BLaER1 treated with 17β-estradiol and CSF1 and Interleukin-3, amounts not matched to agents 10 nM and 100 nM (cell line): ENCODE measurements around the gene RLN3.

ENCODE experiments used
- H3K27ac ChIP-seq, 11 experiments: shearing (Covaris generic); formaldehyde crosslinking; 2 replicates each; pipeline ENCODE4 v1.8.1; 2022
- H3K27me3 ChIP-seq, 11 experiments: shearing (Covaris generic); formaldehyde crosslinking; 2 replicates each; pipeline ENCODE4 v1.8.1; 2022
- H3K36me3 ChIP-seq, 11 experiments: shearing (Covaris generic); formaldehyde crosslinking; 2 replicates each; pipeline ENCODE4 v1.8.1; 2022
- H3K4me1 ChIP-seq, 10 experiments: shearing (Covaris generic); formaldehyde crosslinking; 2 replicates each; pipeline ENCODE4 v1.8.1; 2022
- H3K4me2 ChIP-seq, 11 experiments: shearing (Covaris generic); formaldehyde crosslinking; 2 replicates each; pipeline ENCODE4 v1.8.1; 2022
- H3K4me3 ChIP-seq, 10 experiments: shearing (Covaris generic); formaldehyde crosslinking; 2 replicates each; pipeline ENCODE4 v1.8.1; 2022
- H3K9ac ChIP-seq, 11 experiments: shearing (Covaris generic); formaldehyde crosslinking; 2 replicates each; pipeline ENCODE4 v1.8.1; 2022
- H3K9me3 ChIP-seq, 11 experiments: shearing (Covaris generic); formaldehyde crosslinking; replicated peaks in 1 of 11; 2 replicates each; pipeline ENCODE4 v1.8.1; 2022
- H4K20me1 ChIP-seq, 11 experiments: shearing (Covaris generic); formaldehyde crosslinking; 2 replicates each; pipeline ENCODE4 v1.8.1; 2022
- Cebpa-rat ChIP-seq, 11 experiments: shearing (Covaris generic); IDR thresholded peaks; 2 replicates each; pipeline ENCODE4 v1.8.1; 2022

Gene RLN3

GRCh38 chr19:13981988-13982501 lies 45.9 kb upstream of the RLN3 start:
- Histone ChIP-seq H4K20me1 (no peaks in the 10 kb centered on the region), H3K27me3 (peaks cover 12 to 28% (median 21%) of the 10 kb centered on the region in 11 experiments; a peak in 21 of 22 replicates), H3K4me2 (peak overlapping the region; percentile 88 to 99 (median 92)), H3K9me3 (no peaks in the 10 kb centered on the region), H3K36me3 (peaks cover 0 to 25% (median 11%) of the 10 kb centered on the region in 11 experiments; a peak in 12 of 22 replicates), H3K4me3 (peak overlapping the region in 2 of 10 experiments; percentile 6 to 14; a peak in 1 of 20 replicates), H3K4me1 (peaks cover 82 to 91% (median 89%) of the 10 kb centered on the region in 10 experiments), H3K27ac (peak overlapping the region in 10 of 11 experiments; percentile 9 to 71 (median 58); a peak in 18 of 22 replicates), H3K9ac (peak overlapping the region in 10 of 11 experiments; percentile 29 to 62 (median 50); a peak in 13 of 22 replicates)
- TF ChIP-seq Cebpa-rat (IDR thresholded peaks at IDR 0.05) = no peak

GRCh38 chr19:13982773-13983172 lies 45.2 kb upstream of the RLN3 start:
- Histone ChIP-seq H3K27ac (peak overlapping the region in 1 of 11 experiments; percentile 34; a peak in 3 of 22 replicates), H3K27me3 (peaks cover 12 to 28% (median 21%) of the 10 kb centered on the region in 11 experiments; a peak in 21 of 22 replicates), H3K4me2 (peak overlapping the region; percentile 26 to 99 (median 91)), H3K9ac (peak overlapping the region in 2 of 11 experiments; percentile 2 to 33; a peak in 2 of 22 replicates), H3K4me3 (no peak overlapping the region), H3K4me1 (peaks cover 89 to 98% (median 96%) of the 10 kb centered on the region in 10 experiments), H3K9me3 (no peaks in the 10 kb centered on the region), H3K36me3 (peaks cover 0 to 24% (median 11%) of the 10 kb centered on the region in 11 experiments; a peak in 12 of 22 replicates), H4K20me1 (no peaks in the 10 kb centered on the region)
- no peak for TF ChIP-seq Cebpa-rat (IDR thresholded peaks at IDR 0.05)

- no peaks in the 10 kb centered on the region for H4K20me1 ChIP-seq
- H3K4me3 ChIP-seq = no peak overlapping the region
- no peak for TF ChIP-seq Cebpa-rat (IDR thresholded peaks at IDR 0.05)
- no peaks in the 10 kb centered on the region for H3K9me3 ChIP-seq
- peaks cover 12 to 24% (median 21%) of the 10 kb centered on the region in 11 experiments; a peak in 21 of 22 replicates for H3K27me3 ChIP-seq
- H3K27ac ChIP-seq = peak overlapping the region in 4 of 11 experiments; percentile 16 to 34 (median 31); a peak in 7 of 22 replicates
- H3K4me2 ChIP-seq = peak overlapping the region; percentile 26 to 99 (median 91)
- peaks cover 93 to 99% (median 97%) of the 10 kb centered on the region in 10 experiments for H3K4me1 ChIP-seq
- H3K9ac ChIP-seq = peak overlapping the region in 4 of 11 experiments; percentile 18 to 33 (median 24); a peak in 4 of 22 replicates
- peaks cover 0 to 19% (median 11%) of the 10 kb centered on the region in 11 experiments; a peak in 12 of 22 replicates for H3K36me3 ChIP-seq
These were observed 44.6 kb upstream of the RLN3 start for GRCh38 chr19:13983213-13983889.

- H3K4me3 ChIP-seq = no peak overlapping the region
- peak overlapping the region; percentile 95 to 99 (median 97); a peak in 21 of 22 replicates for H3K4me2 ChIP-seq
- peak overlapping the region in 9 of 11 experiments; percentile 38 to 85 (median 80); a peak in 11 of 22 replicates for H3K9ac ChIP-seq
- H3K27me3 ChIP-seq = peaks cover 12 to 18% (median 14%) of the 10 kb centered on the region in 11 experiments; a peak in 21 of 22 replicates
- peak overlapping the region in 9 of 11 experiments; percentile 90 to 96 (median 93); a peak in 18 of 22 replicates for H3K27ac ChIP-seq
- no peaks in the 10 kb centered on the region for H3K9me3 ChIP-seq
- H4K20me1 ChIP-seq = no peaks in the 10 kb centered on the region
- TF ChIP-seq Cebpa-rat (IDR thresholded peaks at IDR 0.05) = no peak
- H3K36me3 ChIP-seq = peaks cover 0 to 26% (median 11%) of the 10 kb centered on the region in 11 experiments; a peak in 13 of 22 replicates
- peaks cover 87 to 100% (median 98%) of the 10 kb centered on the region in 10 experiments for H3K4me1 ChIP-seq
These were observed 43.8 kb upstream of the RLN3 start for GRCh38 chr19:13984186-13984585.

- Histone ChIP-seq H3K27me3 (peaks cover 3 to 8% (median 5%) of the 10 kb centered on the region in 11 experiments; a peak in 21 of 22 replicates), H3K36me3 (peaks cover 0 to 22% (median 12%) of the 10 kb centered on the region in 11 experiments; a peak in 14 of 22 replicates), H3K4me2 (peak overlapping the region; percentile 95 to 99 (median 97)), H3K4me1 (peaks cover 78 to 100% (median 96%) of the 10 kb centered on the region in 10 experiments), H3K4me3 (peak overlapping the region in 7 of 10 experiments; percentile 17 to 53 (median 27); a peak in 8 of 20 replicates), H3K9ac (peak overlapping the region; percentile 74 to 85 (median 83); a peak in 21 of 22 replicates), H3K9me3 (no peaks in the 10 kb centered on the region), H4K20me1 (no peaks in the 10 kb centered on the region), H3K27ac (peak overlapping the region; percentile 90 to 96 (median 94))
- TF ChIP-seq Cebpa-rat (IDR thresholded peaks at IDR 0.05) = peak in 9 of 11 experiments; percentile 26 to 89 (median 67); a peak in 14 of 22 replicates
These were observed 42.8 kb upstream of the RLN3 start for GRCh38 chr19:13984875-13985741.

- peak overlapping the region; percentile 95 to 99 (median 97) for H3K4me2 ChIP-seq
- peaks cover 72 to 94% (median 90%) of the 10 kb centered on the region in 10 experiments for H3K4me1 ChIP-seq
- no peak for TF ChIP-seq Cebpa-rat (IDR thresholded peaks at IDR 0.05)
- peak overlapping the region in 9 of 10 experiments; percentile 9 to 53 (median 27); a peak in 10 of 20 replicates for H3K4me3 ChIP-seq
- H3K27me3 ChIP-seq = peaks cover 0 to under 1% (median 0%) of the 10 kb centered on the region in 11 experiments; a peak in 2 of 22 replicates
- H3K9ac ChIP-seq = peak overlapping the region; percentile 74 to 85 (median 83)
- H3K36me3 ChIP-seq = peaks cover 0 to 23% (median 14%) of the 10 kb centered on the region in 11 experiments; a peak in 16 of 22 replicates
- H3K9me3 ChIP-seq = no peaks in the 10 kb centered on the region
- H4K20me1 ChIP-seq = no peaks in the 10 kb centered on the region
- H3K27ac ChIP-seq = peak overlapping the region; percentile 90 to 96 (median 94)
These were observed 42.1 kb upstream of the RLN3 start for GRCh38 chr19:13985771-13986347.

- H3K36me3 ChIP-seq = peaks cover 0 to 29% (median 17%) of the 10 kb centered on the region in 11 experiments; a peak in 18 of 22 replicates
- H4K20me1 ChIP-seq = no peaks in the 10 kb centered on the region
- no peaks in the 10 kb centered on the region for H3K27me3 ChIP-seq
- peaks cover 67 to 94% (median 88%) of the 10 kb centered on the region in 10 experiments for H3K4me1 ChIP-seq
- H3K27ac ChIP-seq = peak overlapping the region; percentile 90 to 96 (median 94)
- H3K4me2 ChIP-seq = peak overlapping the region; percentile 95 to 99 (median 97)
- no peak for TF ChIP-seq Cebpa-rat (IDR thresholded peaks at IDR 0.05)
- H3K4me3 ChIP-seq = peak overlapping the region; percentile 23 to 61 (median 48); a peak in 19 of 20 replicates
- H3K9me3 ChIP-seq = no peaks in the 10 kb centered on the region
- H3K9ac ChIP-seq = peak overlapping the region; percentile 78 to 87 (median 83)
These were observed 41.5 kb upstream of the RLN3 start for GRCh38 chr19:13986348-13986904.
